GM21526 (cell line): Measurements from ENCODE around the gene SAE1.

Source experiments
- ATAC-seq: cut with Tn5 transposase; IDR thresholded peaks from one replicate; pipeline ENCODE4 v1.9.1; 2021; ENCODE audit warnings: moderate library complexity; ENCODE audit not compliant: unreplicated experiment, low FRiP score

SAE1 gene

GRCh38 chr19:47203254-47203653, 72.6 kb downstream of the SAE1 start:
- no peak for ATAC-seq

GRCh38 chr19:47209319-47210179, 78.9 kb downstream of the SAE1 start:
- no peak for ATAC-seq

DNA sequence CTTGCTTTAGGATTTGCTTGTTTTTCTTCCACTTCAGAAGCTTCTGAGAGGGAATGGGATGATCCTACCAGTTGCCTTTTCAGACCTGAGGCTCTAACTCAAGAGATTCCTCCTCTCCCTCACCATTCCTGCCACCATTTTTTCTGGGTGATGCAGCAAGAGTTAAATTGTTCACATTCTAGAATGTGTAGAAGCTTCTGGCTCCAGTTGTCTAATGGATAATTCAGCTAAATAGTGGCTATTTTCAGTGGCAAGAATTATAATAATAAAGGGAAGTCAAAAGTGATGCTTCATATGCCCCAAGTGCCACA, 79.5 kb downstream of the SAE1 start:
- ATAC-seq = no peak

DNA sequence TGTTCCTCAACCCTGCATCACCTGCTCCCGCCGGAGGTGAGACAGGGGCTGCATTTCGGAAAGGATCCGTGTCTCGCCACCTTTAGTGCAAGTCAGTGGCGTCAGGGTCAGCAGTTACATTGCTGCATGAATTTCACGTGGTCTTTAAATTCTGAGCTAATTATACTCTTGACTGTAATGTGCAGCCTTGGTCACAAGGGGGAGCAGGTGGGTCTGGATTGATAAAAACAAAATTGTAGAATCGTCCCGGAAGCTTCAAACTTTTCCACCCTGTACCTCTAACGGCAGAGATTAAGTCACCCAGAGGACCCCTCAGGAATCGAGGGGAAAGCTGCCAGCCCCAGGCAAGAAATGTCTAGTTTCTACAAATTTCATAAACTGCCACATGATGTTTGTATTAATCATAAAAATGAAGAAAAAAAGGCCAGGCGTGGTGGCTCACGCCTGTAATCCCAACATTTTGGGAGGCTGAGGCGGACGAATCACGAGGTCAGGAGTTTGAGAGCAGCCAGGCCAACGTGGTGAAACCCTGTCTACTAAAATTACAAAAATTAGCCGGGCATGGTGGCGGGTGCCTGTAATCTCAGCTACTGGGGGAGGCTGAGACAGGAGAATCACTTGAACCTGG, 80.2 kb downstream of the SAE1 start:
- no peak for ATAC-seq

DNA sequence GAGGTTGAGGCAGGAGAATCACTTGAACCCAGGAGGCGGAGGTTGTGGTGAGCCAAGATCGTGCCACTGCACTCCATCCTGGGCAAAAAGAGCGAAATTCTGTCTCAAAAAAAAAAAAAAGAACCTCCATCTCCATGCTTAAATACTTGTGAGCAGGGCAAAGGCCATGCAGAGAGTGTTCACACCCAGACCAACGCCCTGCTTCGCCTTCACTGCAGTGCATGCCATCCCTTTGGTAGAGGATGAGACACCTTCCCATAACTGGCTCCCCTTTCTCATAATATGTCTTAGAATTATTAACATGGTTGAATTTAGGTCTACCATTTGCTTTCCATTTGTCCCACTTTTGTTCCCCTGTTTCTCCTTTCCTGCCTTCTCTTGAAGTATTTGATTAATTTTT, 84.9 kb downstream of the SAE1 start:
- ATAC-seq = no peak

- no peak for ATAC-seq
Observed at GRCh38 chr19:47221080-47221841, 90.6 kb downstream of the SAE1 start.

GRCh38 chr19:47221890-47222289, 91.3 kb downstream of the SAE1 start:
- ATAC-seq = no peak

GRCh38 chr19:47225746-47226425, 95.3 kb downstream of the SAE1 start:
- ATAC-seq = peak; percentile 35

GRCh38 chr19:47226426-47227351, 96.1 kb downstream of the SAE1 start:
- peak; percentile 10 for ATAC-seq

- no peak for ATAC-seq
Observed at GRCh38 chr19:47227352-47228167, 96.9 kb downstream of the SAE1 start.

DNA sequence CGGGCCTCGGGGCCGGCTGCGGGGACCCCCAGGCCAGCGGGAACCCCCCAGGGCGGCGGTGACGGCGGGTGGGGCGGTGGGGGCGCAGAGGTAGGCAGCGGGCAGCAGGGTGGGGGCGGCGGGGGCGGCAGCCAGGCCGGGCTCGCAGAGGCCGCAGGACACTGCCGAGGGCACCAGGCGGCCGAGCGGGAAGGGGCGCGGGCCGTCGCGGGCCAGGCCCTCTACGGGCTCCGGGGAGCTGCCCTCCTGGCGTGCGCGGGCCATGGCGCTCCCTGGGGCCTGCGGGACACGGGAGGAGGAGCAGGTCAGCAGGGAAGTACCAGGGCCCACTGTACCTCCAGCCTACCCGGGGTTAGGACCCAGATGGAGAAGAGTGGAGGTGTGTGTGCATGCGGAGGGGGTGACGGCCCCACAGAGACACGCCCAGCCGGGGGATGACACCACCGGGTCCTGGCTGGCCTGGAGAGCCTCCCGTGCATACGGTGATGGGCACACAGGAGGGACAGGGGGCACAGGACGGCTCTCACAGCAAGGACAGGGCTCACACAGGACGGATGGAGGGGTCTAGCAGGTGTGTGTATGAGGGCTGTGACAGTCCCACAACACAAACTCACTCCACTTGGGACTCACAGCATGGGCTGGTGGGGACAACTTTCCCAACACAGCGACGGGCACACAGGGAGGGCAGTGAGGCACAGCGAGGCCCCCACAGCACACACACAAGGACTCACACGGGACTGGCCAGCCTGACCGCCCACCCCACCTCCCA, 97.7 kb downstream of the SAE1 start:
- ATAC-seq = no peak

- ATAC-seq = no peak
Observed at GRCh38 chr19:47228937-47229675, 98.5 kb downstream of the SAE1 start.

- ATAC-seq = no peak
Observed at GRCh38 chr19:47229676-47230053, 99.0 kb downstream of the SAE1 start.

DNA sequence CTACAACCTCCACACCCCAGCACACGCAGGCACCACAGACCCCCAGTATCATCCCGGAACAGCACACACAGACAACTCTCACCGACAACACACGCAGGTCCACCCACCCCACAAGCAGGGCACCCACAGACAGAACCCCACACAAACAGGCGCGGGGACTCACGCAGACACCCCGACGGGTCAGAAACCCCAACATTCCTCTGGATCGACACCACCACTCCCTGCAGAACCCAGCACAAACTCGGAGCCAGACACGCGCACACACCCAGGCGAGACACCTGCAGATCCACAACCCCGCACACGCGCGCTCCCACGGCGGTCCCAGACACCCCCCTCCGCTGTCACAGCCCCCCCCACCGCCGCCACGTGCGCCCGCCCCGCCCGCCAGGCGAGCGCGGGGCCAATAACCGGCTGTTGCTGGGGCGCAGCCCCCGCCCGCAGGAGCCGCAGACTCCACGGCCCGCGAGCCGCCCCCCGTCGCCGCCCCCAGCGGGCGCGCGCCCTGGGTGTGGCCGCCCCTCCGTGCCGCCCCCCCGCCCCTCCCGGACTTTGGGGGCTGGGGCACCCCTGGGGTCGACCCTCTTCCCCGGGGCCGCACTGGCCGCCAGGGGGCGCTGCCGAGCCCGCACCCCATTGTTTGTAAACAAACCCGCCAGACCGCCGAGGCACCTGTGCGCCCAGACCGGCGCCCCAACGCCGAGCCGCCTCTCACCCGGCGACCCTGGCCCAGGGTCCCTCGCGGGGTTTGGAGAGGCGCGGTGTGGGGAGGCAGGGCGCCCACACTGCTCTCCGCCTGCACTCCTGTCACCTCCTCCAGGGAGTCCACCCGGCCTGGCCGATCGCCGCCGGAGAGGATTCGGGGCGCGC, 99.7 kb downstream of the SAE1 start:
- ATAC-seq = no peak

DNA sequence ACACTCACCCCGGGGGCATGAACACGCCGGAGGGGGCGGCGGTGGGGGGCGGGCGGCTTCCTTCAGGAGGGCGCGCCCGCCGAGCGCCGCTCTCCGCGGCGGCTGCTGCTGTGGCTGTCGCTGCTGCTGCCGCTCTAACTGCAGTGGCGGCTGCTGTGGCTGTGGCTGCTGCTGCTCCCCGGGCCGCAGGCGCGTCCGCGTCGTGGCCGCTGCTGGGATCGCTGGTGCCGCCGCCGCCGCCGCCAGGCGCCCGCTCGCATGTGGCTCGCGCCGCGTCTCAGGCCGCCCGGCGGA, 100.2 kb downstream of the SAE1 start, which contains the start of gene BBC3:
Gene BBC3, minus strand, starts transcription at position 279 of the 294 bp plus-strand sequence. CDS start 2,768 bp downstream, outside the sequence.
- ATAC-seq = no peak

- no peak for ATAC-seq
Observed at GRCh38 chr19:47231215-47232054, 100.8 kb downstream of the SAE1 start.
